ENCODE data around the gene SLC5A9. TPM values are rescaled to one million over a fixed set of nuclear protein-coding genes. Genes with fewer than 3 reads are reported as not detected.
"Not testable (repeated sequence)": the region's sequence is repeated elsewhere in the genome, so short reads cannot be mapped to it uniquely, and the experiment has no call there.

Gene SLC5A9
- polyA plus RNA-seq, 1 donor (not counting 4 experiments of a cell fraction or from before 2014, with no cell fraction given), result not detected

DNA sequence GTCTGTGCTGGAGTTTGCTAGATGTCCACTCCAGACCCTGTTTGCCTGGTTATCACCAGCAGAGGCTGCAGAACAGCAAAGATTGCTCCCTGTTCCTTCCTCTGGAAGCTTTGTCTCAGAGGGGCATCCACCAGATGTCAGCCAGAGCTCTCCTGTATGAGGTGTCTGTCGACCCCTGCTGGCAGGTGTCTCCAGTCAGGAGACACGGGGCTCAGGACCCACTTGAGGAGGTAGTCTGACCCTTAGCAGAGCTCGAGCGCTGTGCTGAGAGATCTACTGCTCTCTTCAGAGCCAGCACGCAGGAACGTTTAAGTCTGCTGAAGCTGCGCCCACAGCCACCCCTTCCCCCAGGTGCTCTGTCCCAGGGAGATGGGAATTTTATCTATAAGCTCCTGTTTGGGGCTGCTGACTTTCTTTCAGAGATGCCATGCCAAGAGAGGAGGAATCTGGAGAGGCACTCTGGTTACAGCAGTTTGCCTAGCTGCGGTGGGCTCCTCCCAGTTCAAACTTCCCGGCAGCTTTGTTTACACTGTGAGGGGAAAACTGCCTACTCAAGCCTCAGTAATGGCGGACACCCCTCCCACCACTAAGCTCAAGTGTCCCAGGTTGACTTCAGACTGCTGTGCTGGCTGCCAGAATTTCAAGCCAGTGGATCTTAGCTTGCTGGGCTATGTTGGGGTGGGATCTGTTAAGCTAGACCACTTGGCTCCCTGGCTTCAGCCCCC lies 62.3 kb downstream of the SLC5A9 start:
- dilution Hi-C loops (cut with MboI; ENCODE audit: extremely low pct_ligation_motif_present, low sequenced_read_pairs); H3K4me2 ChIP-seq (ENCODE audit: control insufficient read depth, extremely low read depth, insufficient read depth, low read depth, low read length); FAIRE-seq; H3K4me1 ChIP-seq (ENCODE audit: control insufficient read depth, extremely low read depth, insufficient read depth, low read length); DNase-seq (ENCODE audit: low read depth, low spot score); H3K9me1 ChIP-seq (ENCODE audit: control insufficient read depth, extremely low read depth, insufficient read depth, low read length); H3K27me3 ChIP-seq (ENCODE audit: control insufficient read depth, extremely low read depth, insufficient read depth, low read length); H3K9ac ChIP-seq (ENCODE audit: control insufficient read depth, extremely low read depth, insufficient read depth, low read length); H3K27ac ChIP-seq (ENCODE audit: control insufficient read depth, insufficient read depth, low read length); H3K36me3 ChIP-seq (ENCODE audit: control insufficient read depth in 2 of 2, extremely low read depth in 1 of 2, insufficient read depth in 2 of 2, low read length in 2 of 2); H3K79me2 ChIP-seq (ENCODE audit: control insufficient read depth, insufficient read depth, low read length); H3K9me3 ChIP-seq (ENCODE audit: control insufficient read depth, low read depth, low read length); H3K4me3 ChIP-seq (ENCODE audit: control insufficient read depth in 2 of 3, extremely low read depth in 1 of 3, insufficient read depth in 2 of 3, low read depth in 1 of 3, low read length in 3 of 3); H4K20me1 ChIP-seq (ENCODE audit: control insufficient read depth, extremely low read depth, insufficient read depth, low read length); H2AFZ ChIP-seq (ENCODE audit: control insufficient read depth, low read length): not testable (repeated sequence)

GRCh38 chr1:48285525-48285924 lies 63.0 kb downstream of the SLC5A9 start:
- TF ChIP-seq EZH2 (IDR thresholded peaks at IDR 0.05; ENCODE audit: low read length), result no peak
- TF ChIP-seq CTCF (optimal IDR thresholded peaks at IDR 0.05 in 1 of 3, IDR thresholded peaks at IDR 0.05 in 1 of 3, conservative IDR thresholded peaks at IDR 0.05 in 1 of 3; ENCODE audit: extremely low read depth in 1 of 3, insufficient read depth in 2 of 3, low read length in 3 of 3), result no peak
- Histone ChIP-seq H3K9me3 (ENCODE audit: control insufficient read depth, low read depth, low read length) (no peaks in the 10 kb centered on the region), H3K4me2 (ENCODE audit: control insufficient read depth, extremely low read depth, insufficient read depth, low read depth, low read length) (no peak overlapping the region), H3K9ac (ENCODE audit: control insufficient read depth, extremely low read depth, insufficient read depth, low read length) (no peak overlapping the region), H3K9me1 (ENCODE audit: control insufficient read depth, extremely low read depth, insufficient read depth, low read length) (no peaks in the 10 kb centered on the region), H3K36me3 (ENCODE audit: control insufficient read depth in 2 of 2, extremely low read depth in 1 of 2, insufficient read depth in 2 of 2, low read length in 2 of 2) (no peaks in the 10 kb centered on the region), H3K79me2 (ENCODE audit: control insufficient read depth, insufficient read depth, low read length) (no peaks in the 10 kb centered on the region), H2AFZ (ENCODE audit: control insufficient read depth, low read length) (no peak overlapping the region), H3K27me3 (ENCODE audit: control insufficient read depth, extremely low read depth, insufficient read depth, low read length) (no peaks in the 10 kb centered on the region), H3K27ac (ENCODE audit: control insufficient read depth, insufficient read depth, low read length) (no peak overlapping the region), H4K20me1 (ENCODE audit: control insufficient read depth, extremely low read depth, insufficient read depth, low read length) (no peaks in the 10 kb centered on the region), H3K4me3 (ENCODE audit: control insufficient read depth in 2 of 3, extremely low read depth in 1 of 3, insufficient read depth in 2 of 3, low read depth in 1 of 3, low read length in 3 of 3) (no peak overlapping the region), H3K4me1 (ENCODE audit: control insufficient read depth, extremely low read depth, insufficient read depth, low read length) (no peaks in the 10 kb centered on the region)
- FAIRE-seq (no peak), DNase-seq (ENCODE audit: low read depth, low spot score) (no peak)
- dilution Hi-C loops (cut with MboI; ENCODE audit: extremely low pct_ligation_motif_present, low sequenced_read_pairs), result no loop called here

GRCh38 chr1:48291421-48291820 lies 68.9 kb downstream of the SLC5A9 start:
- no peak overlapping the region for H3K4me3 ChIP-seq (ENCODE audit: control insufficient read depth in 2 of 3, extremely low read depth in 1 of 3, insufficient read depth in 2 of 3, low read depth in 1 of 3, low read length in 3 of 3)
- FAIRE-seq, result no peak
- no peak overlapping the region for H3K4me2 ChIP-seq (ENCODE audit: control insufficient read depth, extremely low read depth, insufficient read depth, low read depth, low read length)
- H3K9ac ChIP-seq (ENCODE audit: control insufficient read depth, extremely low read depth, insufficient read depth, low read length), result no peak overlapping the region
- peaks cover 7% of the 10 kb centered on the region for H3K4me1 ChIP-seq (ENCODE audit: control insufficient read depth, extremely low read depth, insufficient read depth, low read length)
- H4K20me1 ChIP-seq (ENCODE audit: control insufficient read depth, extremely low read depth, insufficient read depth, low read length), result no peaks in the 10 kb centered on the region
- no peak for DNase-seq (ENCODE audit: low read depth, low spot score)
- H3K9me1 ChIP-seq (ENCODE audit: control insufficient read depth, extremely low read depth, insufficient read depth, low read length), result no peaks in the 10 kb centered on the region
- TF ChIP-seq EZH2 (IDR thresholded peaks at IDR 0.05; ENCODE audit: low read length) (no peak), CTCF (optimal IDR thresholded peaks at IDR 0.05 in 1 of 3, IDR thresholded peaks at IDR 0.05 in 1 of 3, conservative IDR thresholded peaks at IDR 0.05 in 1 of 3; ENCODE audit: extremely low read depth in 1 of 3, insufficient read depth in 2 of 3, low read length in 3 of 3) (no peak)
- no peaks in the 10 kb centered on the region for H3K9me3 ChIP-seq (ENCODE audit: control insufficient read depth, low read depth, low read length)
- no peaks in the 10 kb centered on the region for H3K36me3 ChIP-seq (ENCODE audit: control insufficient read depth in 2 of 2, extremely low read depth in 1 of 2, insufficient read depth in 2 of 2, low read length in 2 of 2)
- no peaks in the 10 kb centered on the region for H3K79me2 ChIP-seq (ENCODE audit: control insufficient read depth, insufficient read depth, low read length)
- H3K27ac ChIP-seq (ENCODE audit: control insufficient read depth, insufficient read depth, low read length), result no peak overlapping the region
- no peaks in the 10 kb centered on the region for H3K27me3 ChIP-seq (ENCODE audit: control insufficient read depth, extremely low read depth, insufficient read depth, low read length)
- no peak overlapping the region for H2AFZ ChIP-seq (ENCODE audit: control insufficient read depth, low read length)
- dilution Hi-C loops (cut with MboI; ENCODE audit: extremely low pct_ligation_motif_present, low sequenced_read_pairs), result no loop called here
